HCT116 (cell line): ENCODE results near the gene KANSL1.

Experiments
- EZH2 ChIP-seq: fragments of 200-600 bp; sonication (generic); IDR thresholded peaks from 2 replicates; pipeline ENCODE4 v1.6.1; 2017; ENCODE audit warnings: antibody characterized with exemption, mixed run types
- POLR2AphosphoS5 ChIP-seq: IDR thresholded peaks from 2 replicates; pipeline ENCODE4 v1.6.1; 2011; ENCODE audit warnings: mild to moderate bottlenecking, low read depth, low read length, moderate library complexity
- RAD21 ChIP-seq: IDR thresholded peaks from 2 replicates; pipeline ENCODE4 v1.6.1; 2012; ENCODE audit warnings: low read depth, mild to moderate bottlenecking
- REST ChIP-seq: IDR thresholded peaks from 2 replicates; pipeline ENCODE4 v1.6.1; 2012; ENCODE audit warnings: low read depth
- ZNF274 ChIP-seq: fragments of 200-500 bp; sonication (Bioruptor generic); IDR thresholded peaks from 2 replicates; pipeline ENCODE4 v1.6.1; 2014; ENCODE audit warnings: mild to moderate bottlenecking, low read depth, low read length, inconsistent platforms
- TF ChIP-seq, protein P1 (sequence below), 3 experiments: fragments of 200-600 bp in 1 of 3; sonication (generic) in 1 of 3; IDR thresholded peaks in 2 of 3; conservative IDR thresholded peaks in 1 of 3; 2 replicates each; pipeline ENCODE4 v1.5.1; 2012 to 2017; ENCODE audit warnings: low read depth in 2 of 3, low read length in 2 of 3, antibody characterized with exemption in 1 of 3, borderline replicate concordance in 1 of 3, control low read depth in 1 of 3, mild to moderate bottlenecking in 1 of 3, mixed read lengths in 1 of 3, mixed run types in 1 of 3, moderate library complexity in 1 of 3; ENCODE audit not compliant: insufficient read depth in 1 of 3

DNA sequence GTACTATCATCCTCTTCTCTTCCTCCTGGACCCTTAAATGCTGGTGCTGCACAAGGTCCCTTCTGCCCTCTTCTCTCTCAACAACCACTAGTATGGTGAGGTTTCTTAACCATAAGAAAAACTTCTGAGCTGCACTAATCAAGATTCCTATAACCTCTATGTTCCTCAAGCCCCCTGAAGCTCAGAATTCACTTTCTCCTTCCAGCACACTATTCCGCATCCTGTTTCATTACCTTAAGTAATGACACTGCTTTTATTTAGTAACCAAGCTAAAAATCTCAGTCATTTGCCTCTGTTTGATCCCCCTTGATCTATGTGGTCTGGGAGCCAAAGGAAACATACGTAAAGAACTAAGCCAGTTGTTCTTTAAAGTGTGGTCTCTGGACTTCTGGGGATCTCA, 20.1 kb downstream of the KANSL1 start:
- TF ChIP-seq, protein P1, sequence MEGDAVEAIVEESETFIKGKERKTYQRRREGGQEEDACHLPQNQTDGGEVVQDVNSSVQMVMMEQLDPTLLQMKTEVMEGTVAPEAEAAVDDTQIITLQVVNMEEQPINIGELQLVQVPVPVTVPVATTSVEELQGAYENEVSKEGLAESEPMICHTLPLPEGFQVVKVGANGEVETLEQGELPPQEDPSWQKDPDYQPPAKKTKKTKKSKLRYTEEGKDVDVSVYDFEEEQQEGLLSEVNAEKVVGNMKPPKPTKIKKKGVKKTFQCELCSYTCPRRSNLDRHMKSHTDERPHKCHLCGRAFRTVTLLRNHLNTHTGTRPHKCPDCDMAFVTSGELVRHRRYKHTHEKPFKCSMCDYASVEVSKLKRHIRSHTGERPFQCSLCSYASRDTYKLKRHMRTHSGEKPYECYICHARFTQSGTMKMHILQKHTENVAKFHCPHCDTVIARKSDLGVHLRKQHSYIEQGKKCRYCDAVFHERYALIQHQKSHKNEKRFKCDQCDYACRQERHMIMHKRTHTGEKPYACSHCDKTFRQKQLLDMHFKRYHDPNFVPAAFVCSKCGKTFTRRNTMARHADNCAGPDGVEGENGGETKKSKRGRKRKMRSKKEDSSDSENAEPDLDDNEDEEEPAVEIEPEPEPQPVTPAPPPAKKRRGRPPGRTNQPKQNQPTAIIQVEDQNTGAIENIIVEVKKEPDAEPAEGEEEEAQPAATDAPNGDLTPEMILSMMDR (IDR thresholded peaks at IDR 0.05 in 2 of 3, conservative IDR thresholded peaks at IDR 0.05 in 1 of 3; ENCODE audit: borderline replicate concordance in 1 of 3, insufficient read depth in 1 of 3, low read depth in 2 of 3, low read length in 2 of 3): no peak
- TF ChIP-seq POLR2AphosphoS5: no peak
- no peak for TF ChIP-seq EZH2
- no peak for TF ChIP-seq REST
- TF ChIP-seq ZNF274: no peak
- TF ChIP-seq RAD21: no peak
